Measurements from ENCODE around the gene DAPK1. TPM values are rescaled to one million over a fixed set of nuclear protein-coding genes. Genes with fewer than 3 reads are reported as not detected.

DAPK1 gene
- polyA plus RNA-seq, 2 of the 4 experiments (the other 2 are of a cell fraction), result 55.2 to 67.2 TPM

DNA sequence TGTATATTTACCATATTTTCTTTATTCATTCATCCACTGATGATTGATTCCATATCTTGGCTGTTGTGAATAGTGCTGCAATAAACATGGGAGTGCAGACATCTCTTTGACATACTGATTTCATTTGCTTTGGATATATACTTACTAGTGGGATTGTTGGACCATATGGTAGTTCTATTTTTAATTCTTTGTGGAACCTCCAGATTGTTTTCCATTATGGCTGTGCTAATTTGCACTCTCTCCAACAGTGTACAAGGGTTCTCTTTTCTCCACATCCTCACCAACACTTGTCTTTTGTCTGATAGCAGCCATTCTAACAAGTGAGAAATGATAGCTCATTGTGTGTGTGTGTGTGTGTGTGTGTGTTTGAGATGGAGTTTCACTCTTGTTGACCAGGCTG is 86.7 kb downstream of the DAPK1 start:
- H3K9me3 ChIP-seq, result no peaks in the 10 kb centered on the region
- TF ChIP-seq CBX8 (IDR thresholded peaks at IDR 0.05), result no peak
- no peak for TF ChIP-seq EHF (CRISPR knock-in tag; IDR thresholded peaks at IDR 0.05)
- TF ChIP-seq, protein P1, sequence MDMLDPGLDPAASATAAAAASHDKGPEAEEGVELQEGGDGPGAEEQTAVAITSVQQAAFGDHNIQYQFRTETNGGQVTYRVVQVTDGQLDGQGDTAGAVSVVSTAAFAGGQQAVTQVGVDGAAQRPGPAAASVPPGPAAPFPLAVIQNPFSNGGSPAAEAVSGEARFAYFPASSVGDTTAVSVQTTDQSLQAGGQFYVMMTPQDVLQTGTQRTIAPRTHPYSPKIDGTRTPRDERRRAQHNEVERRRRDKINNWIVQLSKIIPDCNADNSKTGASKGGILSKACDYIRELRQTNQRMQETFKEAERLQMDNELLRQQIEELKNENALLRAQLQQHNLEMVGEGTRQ (IDR thresholded peaks at IDR 0.05), result no peak
- TF ChIP-seq, protein P2, sequence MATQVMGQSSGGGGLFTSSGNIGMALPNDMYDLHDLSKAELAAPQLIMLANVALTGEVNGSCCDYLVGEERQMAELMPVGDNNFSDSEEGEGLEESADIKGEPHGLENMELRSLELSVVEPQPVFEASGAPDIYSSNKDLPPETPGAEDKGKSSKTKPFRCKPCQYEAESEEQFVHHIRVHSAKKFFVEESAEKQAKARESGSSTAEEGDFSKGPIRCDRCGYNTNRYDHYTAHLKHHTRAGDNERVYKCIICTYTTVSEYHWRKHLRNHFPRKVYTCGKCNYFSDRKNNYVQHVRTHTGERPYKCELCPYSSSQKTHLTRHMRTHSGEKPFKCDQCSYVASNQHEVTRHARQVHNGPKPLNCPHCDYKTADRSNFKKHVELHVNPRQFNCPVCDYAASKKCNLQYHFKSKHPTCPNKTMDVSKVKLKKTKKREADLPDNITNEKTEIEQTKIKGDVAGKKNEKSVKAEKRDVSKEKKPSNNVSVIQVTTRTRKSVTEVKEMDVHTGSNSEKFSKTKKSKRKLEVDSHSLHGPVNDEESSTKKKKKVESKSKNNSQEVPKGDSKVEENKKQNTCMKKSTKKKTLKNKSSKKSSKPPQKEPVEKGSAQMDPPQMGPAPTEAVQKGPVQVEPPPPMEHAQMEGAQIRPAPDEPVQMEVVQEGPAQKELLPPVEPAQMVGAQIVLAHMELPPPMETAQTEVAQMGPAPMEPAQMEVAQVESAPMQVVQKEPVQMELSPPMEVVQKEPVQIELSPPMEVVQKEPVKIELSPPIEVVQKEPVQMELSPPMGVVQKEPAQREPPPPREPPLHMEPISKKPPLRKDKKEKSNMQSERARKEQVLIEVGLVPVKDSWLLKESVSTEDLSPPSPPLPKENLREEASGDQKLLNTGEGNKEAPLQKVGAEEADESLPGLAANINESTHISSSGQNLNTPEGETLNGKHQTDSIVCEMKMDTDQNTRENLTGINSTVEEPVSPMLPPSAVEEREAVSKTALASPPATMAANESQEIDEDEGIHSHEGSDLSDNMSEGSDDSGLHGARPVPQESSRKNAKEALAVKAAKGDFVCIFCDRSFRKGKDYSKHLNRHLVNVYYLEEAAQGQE (IDR thresholded peaks at IDR 0.05), result no peak
- no peak for TF ChIP-seq PHF8 (IDR thresholded peaks at IDR 0.05; ENCODE audit: borderline replicate concordance, low read depth)
- TF ChIP-seq, protein P3, sequence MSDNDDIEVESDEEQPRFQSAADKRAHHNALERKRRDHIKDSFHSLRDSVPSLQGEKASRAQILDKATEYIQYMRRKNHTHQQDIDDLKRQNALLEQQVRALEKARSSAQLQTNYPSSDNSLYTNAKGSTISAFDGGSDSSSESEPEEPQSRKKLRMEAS (IDR thresholded peaks at IDR 0.05), result no peak
- TF ChIP-seq, protein P4, sequence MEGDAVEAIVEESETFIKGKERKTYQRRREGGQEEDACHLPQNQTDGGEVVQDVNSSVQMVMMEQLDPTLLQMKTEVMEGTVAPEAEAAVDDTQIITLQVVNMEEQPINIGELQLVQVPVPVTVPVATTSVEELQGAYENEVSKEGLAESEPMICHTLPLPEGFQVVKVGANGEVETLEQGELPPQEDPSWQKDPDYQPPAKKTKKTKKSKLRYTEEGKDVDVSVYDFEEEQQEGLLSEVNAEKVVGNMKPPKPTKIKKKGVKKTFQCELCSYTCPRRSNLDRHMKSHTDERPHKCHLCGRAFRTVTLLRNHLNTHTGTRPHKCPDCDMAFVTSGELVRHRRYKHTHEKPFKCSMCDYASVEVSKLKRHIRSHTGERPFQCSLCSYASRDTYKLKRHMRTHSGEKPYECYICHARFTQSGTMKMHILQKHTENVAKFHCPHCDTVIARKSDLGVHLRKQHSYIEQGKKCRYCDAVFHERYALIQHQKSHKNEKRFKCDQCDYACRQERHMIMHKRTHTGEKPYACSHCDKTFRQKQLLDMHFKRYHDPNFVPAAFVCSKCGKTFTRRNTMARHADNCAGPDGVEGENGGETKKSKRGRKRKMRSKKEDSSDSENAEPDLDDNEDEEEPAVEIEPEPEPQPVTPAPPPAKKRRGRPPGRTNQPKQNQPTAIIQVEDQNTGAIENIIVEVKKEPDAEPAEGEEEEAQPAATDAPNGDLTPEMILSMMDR (IDR thresholded peaks at IDR 0.05), result no peak
- TF ChIP-seq RAD21 (conservative IDR thresholded peaks at IDR 0.05 in 1 of 2, IDR thresholded peaks at IDR 0.05 in 1 of 2), result no peak
- TF ChIP-seq EP300 (IDR thresholded peaks at IDR 0.05), result no peak
- TF ChIP-seq MAZ (IDR thresholded peaks at IDR 0.05; ENCODE audit: borderline replicate concordance, low read depth, low read length), result no peak
- CTCF ChIA-PET, result interaction anchor here (1.2 to 1.9 kb wide), 2 partner anchors 11 to 13 kb away, joined by 3 read pairs; no protein-coding TSS in a partner anchor
- no peak for ATAC-seq
- POLR2A ChIA-PET, result no interaction called here
- H3K4me1 ChIP-seq, result peaks cover 32% of the 10 kb centered on the region
- H3K4me3 ChIP-seq, result no peak overlapping the region
- FAIRE-seq, result no peak
- H3K27ac ChIP-seq, result no peak overlapping the region
- no peak overlapping the region for H3K4me2 ChIP-seq
- no peak for DNase-seq (ENCODE audit: low read depth in 1 of 2, low spot score in 1 of 2)

DNA sequence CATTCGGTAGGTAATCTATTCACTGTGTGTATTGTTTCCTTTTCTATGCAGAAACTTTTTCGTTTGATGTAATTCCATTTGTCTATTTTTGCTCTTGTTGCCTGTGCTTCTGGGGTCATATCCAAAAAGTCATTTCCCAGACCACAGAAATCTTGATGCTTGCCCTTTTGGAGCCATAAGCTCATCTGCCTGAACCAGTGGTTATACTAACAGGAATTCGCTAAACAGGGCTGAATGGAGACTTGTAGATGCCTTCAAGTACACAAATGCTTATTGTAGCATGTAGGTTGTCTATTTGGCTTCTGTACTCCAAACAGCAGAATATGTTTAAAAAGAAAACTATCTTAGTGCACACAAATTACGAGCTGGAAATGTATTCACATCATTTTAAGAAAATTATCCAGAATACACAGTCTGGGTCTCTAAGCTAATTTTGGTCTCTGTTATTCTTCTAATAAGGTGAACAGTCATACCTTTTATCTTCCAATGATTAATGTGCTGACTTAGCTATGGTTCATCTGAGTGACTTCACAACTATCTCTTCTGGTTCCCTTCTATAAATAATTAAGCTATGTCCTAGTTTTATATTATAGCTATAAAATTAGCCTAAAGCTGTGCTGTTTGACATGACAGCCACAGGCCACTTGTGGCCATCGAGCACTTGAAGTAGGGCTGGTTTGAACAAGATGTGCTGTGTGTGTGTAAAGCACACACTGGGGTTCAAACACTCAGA is 87.6 kb downstream of the DAPK1 start:
- DNase-seq (ENCODE audit: low read depth in 1 of 2, low spot score in 1 of 2), result no peak
- no peak for ATAC-seq
- H3K4me3 ChIP-seq, result no peak overlapping the region
- ChIA-PET CTCF (interaction anchor here (0.7 to 1.2 kb wide), 2 partner anchors 12 to 17 kb away, joined by 3 read pairs; no protein-coding TSS in a partner anchor), POLR2A (no interaction called here)
- 81% methylated on average over 5 of the region's 5 CpGs for WGBS (ENCODE audit: missing lambda C conversion rate)
- no peaks in the 10 kb centered on the region for H3K9me3 ChIP-seq
- H3K4me1 ChIP-seq, result peaks cover 28% of the 10 kb centered on the region
- FAIRE-seq, result no peak
- H3K27ac ChIP-seq, result no peak overlapping the region
- H3K4me2 ChIP-seq, result 0 out of 3 replicates have a peak overlapping the region, but pooled peaks have one; percentile 27
- TF ChIP-seq RCOR1 (IDR thresholded peaks at IDR 0.05; ENCODE audit: low read depth, low read length) (no peak), BHLHE40 (IDR thresholded peaks at IDR 0.05; ENCODE audit: low read depth, low read length) (no peak), CHD4 (IDR thresholded peaks at IDR 0.05; ENCODE audit: borderline replicate concordance) (no peak), NR3C1 (IDR thresholded peaks at IDR 0.05) (no peak), RNF2 (IDR thresholded peaks at IDR 0.05; ENCODE audit: borderline replicate concordance, low read depth) (no peak), ZSCAN20 (CRISPR knock-in tag; IDR thresholded peaks at IDR 0.05) (no peak), RAD21 (conservative IDR thresholded peaks at IDR 0.05 in 1 of 2, IDR thresholded peaks at IDR 0.05 in 1 of 2) (no peak), TP53 (CRISPR knock-in tag; IDR thresholded peaks at IDR 0.05) (no peak), JUN (IDR thresholded peaks at IDR 0.05) (no peak), EHMT2 (IDR thresholded peaks at IDR 0.05; ENCODE audit: low read depth) (no peak)
- TF ChIP-seq, protein P4 (IDR thresholded peaks at IDR 0.05), result no peak
- TF ChIP-seq, protein P5, sequence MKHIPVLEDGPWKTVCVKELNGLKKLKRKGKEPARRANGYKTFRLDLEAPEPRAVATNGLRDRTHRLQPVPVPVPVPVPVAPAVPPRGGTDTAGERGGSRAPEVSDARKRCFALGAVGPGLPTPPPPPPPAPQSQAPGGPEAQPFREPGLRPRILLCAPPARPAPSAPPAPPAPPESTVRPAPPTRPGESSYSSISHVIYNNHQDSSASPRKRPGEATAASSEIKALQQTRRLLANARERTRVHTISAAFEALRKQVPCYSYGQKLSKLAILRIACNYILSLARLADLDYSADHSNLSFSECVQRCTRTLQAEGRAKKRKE (CRISPR knock-in tag; IDR thresholded peaks at IDR 0.05; ENCODE audit: low read depth), result no peak
- TF ChIP-seq, protein P6, sequence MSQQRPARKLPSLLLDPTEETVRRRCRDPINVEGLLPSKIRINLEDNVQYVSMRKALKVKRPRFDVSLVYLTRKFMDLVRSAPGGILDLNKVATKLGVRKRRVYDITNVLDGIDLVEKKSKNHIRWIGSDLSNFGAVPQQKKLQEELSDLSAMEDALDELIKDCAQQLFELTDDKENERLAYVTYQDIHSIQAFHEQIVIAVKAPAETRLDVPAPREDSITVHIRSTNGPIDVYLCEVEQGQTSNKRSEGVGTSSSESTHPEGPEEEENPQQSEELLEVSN (IDR thresholded peaks at IDR 0.05; ENCODE audit: borderline replicate concordance, low read depth), result no peak

Measured in A549 (cell line).